Hepatocyte (in vitro differentiated cells): Measurements from ENCODE around the gene SRRM2. TPM values are rescaled to one million over a fixed set of nuclear protein-coding genes. Genes with fewer than 3 reads are reported as not detected.

Experiments used
- DNase-seq: peaks from one replicate; pipeline ENCODE4 v3.0.0-alpha.2; 2016; ENCODE audit warnings: low spot score
- H2AFZ ChIP-seq: fragments of 200-600 bp; sonication (generic); 2 replicates; pipeline ENCODE4 v1.6.0; 2016; ENCODE audit warnings: antibody characterized with exemption, mild to moderate bottlenecking
- H3K27ac ChIP-seq: fragments of 200-600 bp; sonication (generic); 2 replicates; pipeline ENCODE4 v1.5.1; 2016; ENCODE audit warnings: mild to moderate bottlenecking
- H3K27me3 ChIP-seq: fragments of 200-600 bp; sonication (generic); 2 replicates; pipeline ENCODE4 v1.6.1; 2016
- H3K36me3 ChIP-seq: fragments of 200-600 bp; sonication (generic); replicated peaks from 2 replicates; pipeline ENCODE4 v1.5.1; 2016; ENCODE audit warnings: low read depth; ENCODE audit not compliant: insufficient read depth
- H3K4me1 ChIP-seq: fragments of 200-600 bp; sonication (generic); 2 replicates; pipeline ENCODE4 v1.5.1; 2016; ENCODE audit warnings: mild to moderate bottlenecking, moderate library complexity; ENCODE audit not compliant: insufficient read depth
- H3K4me2 ChIP-seq: fragments of 200-600 bp; sonication (generic); 2 replicates; pipeline ENCODE4 v1.6.0; 2016
- H3K4me3 ChIP-seq: fragments of 200-600 bp; sonication (generic); 2 replicates; pipeline ENCODE4 v1.5.1; 2016; ENCODE audit warnings: mild to moderate bottlenecking
- H3K79me2 ChIP-seq: fragments of 200-600 bp; sonication (generic); 2 replicates; pipeline ENCODE4 v1.6.0; 2017; ENCODE audit warnings: mild to moderate bottlenecking
- H3K9me2 ChIP-seq: fragments of 200-600 bp; sonication (generic); replicated peaks from 2 replicates; pipeline ENCODE4 v1.6.0; 2017; ENCODE audit warnings: mild to moderate bottlenecking; ENCODE audit not compliant: insufficient read depth
- H3K9me3 ChIP-seq: fragments of 200-600 bp; sonication (generic); 2 replicates; pipeline ENCODE4 v1.5.1; 2016; ENCODE audit warnings: low read depth, mild to moderate bottlenecking
- H4K20me1 ChIP-seq: fragments of 200-600 bp; sonication (generic); 2 replicates; pipeline ENCODE4 v1.6.0; 2016; ENCODE audit warnings: mild to moderate bottlenecking; ENCODE audit not compliant: insufficient read depth, poor library complexity, severe bottlenecking
- CTCF ChIP-seq: fragments of 200-600 bp; sonication (generic); IDR thresholded peaks from 2 replicates; pipeline ENCODE4 v1.5.1; 2016; ENCODE audit warnings: antibody characterized with exemption, mild to moderate bottlenecking; ENCODE audit not compliant: poor library complexity
- EZH2 ChIP-seq: fragments of 200-600 bp; sonication (generic); IDR thresholded peaks from 2 replicates; pipeline ENCODE4 v1.6.1; 2016; ENCODE audit warnings: antibody characterized with exemption, mild to moderate bottlenecking, borderline replicate concordance
- EZH2phosphoT487 ChIP-seq: fragments of 200-600 bp; sonication (generic); IDR thresholded peaks from one replicate; pipeline ENCODE4 v1.6.1; 2018; ENCODE audit warnings: antibody characterized with exemption, mild to moderate bottlenecking, low read depth, moderate library complexity; ENCODE audit not compliant: unreplicated experiment, severe bottlenecking
- WGBS: methylation state at CpG from one replicate; pipeline ENCODE4 v1.1.6; 2016; ENCODE audit warnings: low lambda C conversion rate; ENCODE audit errors: missing lambda C conversion rate; 5-methylcytosine and 5-hydroxymethylcytosine counted together
- polyA plus RNA-seq: library from polyadenylated mRNA; unstranded; fragments of >200 nt; fragmentation: Nextera tagmentation; extraction: Ambion mirVana; gene quantifications from 2 replicates; pipeline ENCODE4 v1.2.1, GENCODE V29; 2016
- total RNA-seq: library from RNA; depleted of rRNA; stranded (reverse); fragments of >200 nt; gene quantifications from 2 replicates; pipeline ENCODE4 v1.2.3, GENCODE V29; 2014

SRRM2 gene
- total and polyA plus RNA-seq, 2 experiments from 2014 or later, result 142 to 403 TPM

DNA sequence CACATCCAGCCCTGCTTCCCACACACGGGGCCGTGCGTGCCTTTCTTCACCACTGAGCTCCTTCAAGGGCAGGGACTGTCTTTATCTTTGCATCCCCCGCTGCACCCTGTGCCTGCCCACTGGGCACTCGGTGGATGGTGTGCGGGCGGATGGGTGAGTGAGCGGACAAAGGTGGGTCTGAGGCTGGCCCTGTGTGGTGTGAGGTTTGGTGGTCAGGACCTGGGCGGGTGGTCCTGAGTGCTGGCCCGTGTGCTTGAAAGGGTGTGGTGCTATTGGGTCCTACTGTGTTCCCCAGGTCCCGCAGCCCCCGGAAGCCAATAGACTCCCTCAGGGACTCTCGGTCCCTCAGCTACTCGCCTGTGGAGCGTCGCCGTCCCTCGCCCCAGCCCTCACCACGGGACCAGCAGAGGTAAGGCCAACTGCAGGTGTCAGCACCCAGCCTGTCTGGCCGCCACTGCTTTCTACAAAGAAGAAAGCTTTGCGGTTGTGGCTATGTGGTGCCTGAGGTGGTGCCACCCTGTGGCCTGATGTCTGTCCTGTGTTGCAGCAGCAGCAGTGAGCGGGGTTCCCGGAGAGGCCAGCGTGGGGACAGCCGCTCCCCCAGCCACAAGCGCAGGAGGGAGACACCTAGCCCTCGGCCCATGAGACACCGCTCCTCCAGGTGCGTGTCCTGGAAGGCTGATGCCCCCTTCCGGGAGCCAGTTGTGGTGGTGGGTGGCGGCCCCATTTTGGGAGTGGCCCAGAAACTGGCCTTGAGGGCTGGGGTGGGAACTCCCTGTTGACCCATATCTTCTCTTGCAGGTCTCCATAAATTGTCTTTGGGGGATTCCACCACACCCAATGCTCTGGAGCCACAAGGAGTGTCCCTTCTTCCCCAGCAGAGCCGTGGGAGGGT is 17.9 kb downstream of the SRRM2 start:
- DNase-seq, result no peak
- peaks cover 3% of the 10 kb centered on the region for H3K4me1 ChIP-seq
- TF ChIP-seq CTCF (peak; percentile 6), EZH2 (no peak)
- no peak overlapping the region for H3K4me3 ChIP-seq
- peak overlapping the region; percentile 23 for H3K27ac ChIP-seq
- peaks cover 58% of the 10 kb centered on the region for H3K79me2 ChIP-seq
- no peak overlapping the region for H2AFZ ChIP-seq
- H3K36me3 ChIP-seq, result no peaks in the 10 kb centered on the region
- no peaks in the 10 kb centered on the region for H3K27me3 ChIP-seq
- H3K9me2 ChIP-seq, result no peaks in the 10 kb centered on the region
- peaks cover 60% of the 10 kb centered on the region for H4K20me1 ChIP-seq
- no peak overlapping the region for H3K4me2 ChIP-seq
- H3K9me3 ChIP-seq, result no peaks in the 10 kb centered on the region
- WGBS, result 89% methylated on average over 31 of the region's 32 CpGs

DNA sequence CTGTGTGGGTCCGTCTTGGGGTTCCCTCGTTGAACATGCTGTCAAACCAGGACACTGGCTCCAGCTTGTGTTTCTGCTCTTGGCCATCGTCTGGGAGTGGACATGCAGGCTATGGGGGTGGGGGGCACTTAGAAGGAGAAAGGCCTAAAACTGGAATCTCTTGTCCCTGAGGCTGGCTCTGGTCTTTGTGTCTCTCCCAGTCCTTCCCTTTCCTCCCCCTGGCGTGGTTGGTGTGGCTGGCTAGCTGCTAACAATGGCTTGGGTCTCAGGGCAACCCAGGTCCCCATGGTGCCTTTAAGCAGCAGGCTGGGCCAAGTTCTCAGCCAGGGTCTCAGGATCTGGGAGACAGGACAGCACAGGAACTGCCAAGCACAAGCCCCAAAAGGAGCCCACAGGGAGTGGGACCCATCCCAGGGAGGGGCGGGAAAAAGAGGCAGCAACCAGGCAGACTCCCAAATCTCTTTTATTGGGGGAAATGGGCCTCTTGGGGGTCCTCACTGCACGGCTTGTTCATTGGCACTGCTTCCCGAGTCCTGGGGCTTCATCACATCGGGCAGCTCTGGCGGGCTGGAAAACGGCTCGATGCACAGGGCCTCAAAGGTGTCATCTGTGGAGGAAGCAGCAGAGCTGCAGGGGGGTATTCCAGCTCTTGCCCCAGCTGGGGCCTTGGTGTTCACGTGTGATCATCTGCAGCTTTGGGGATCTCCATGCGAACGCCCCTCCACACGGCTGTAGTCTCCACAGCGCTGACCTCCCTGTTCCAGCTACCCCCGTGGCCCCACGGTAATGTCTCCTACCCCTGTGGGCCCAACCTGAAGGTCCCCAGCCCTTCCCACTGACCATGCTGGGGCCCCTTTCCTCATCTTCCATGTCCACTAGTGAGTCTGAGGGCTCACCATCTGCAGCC is 19.3 kb downstream of the SRRM2 start:
- H3K36me3 ChIP-seq, result no peaks in the 10 kb centered on the region
- H3K9me2 ChIP-seq, result no peaks in the 10 kb centered on the region
- no peaks in the 10 kb centered on the region for H3K9me3 ChIP-seq
- peaks cover 58% of the 10 kb centered on the region for H3K79me2 ChIP-seq
- no peak for DNase-seq
- 88% methylated on average over 18 of the region's 18 CpGs for WGBS
- H3K4me2 ChIP-seq, result no peak overlapping the region
- no peak overlapping the region for H3K4me3 ChIP-seq
- H4K20me1 ChIP-seq, result peaks cover 58% of the 10 kb centered on the region
- no peaks in the 10 kb centered on the region for H3K27me3 ChIP-seq
- no peak overlapping the region for H3K27ac ChIP-seq
- TF ChIP-seq CTCF (no peak), EZH2phosphoT487 (no peak), EZH2 (no peak)
- H3K4me1 ChIP-seq, result peaks cover 10% of the 10 kb centered on the region
- no peak overlapping the region for H2AFZ ChIP-seq

- WGBS, result 91% methylated on average over 12 of the region's 12 CpGs
- Histone ChIP-seq H3K4me1 (peaks cover 14% of the 10 kb centered on the region), H3K4me3 (no peak overlapping the region), H3K27ac (no peak overlapping the region), H3K9me3 (no peaks in the 10 kb centered on the region), H3K36me3 (no peaks in the 10 kb centered on the region), H4K20me1 (peaks cover 43% of the 10 kb centered on the region), H2AFZ (no peak overlapping the region), H3K9me2 (no peaks in the 10 kb centered on the region), H3K27me3 (no peaks in the 10 kb centered on the region), H3K4me2 (no peak overlapping the region), H3K79me2 (peaks cover 55% of the 10 kb centered on the region)
- no peak for DNase-seq
- TF ChIP-seq CTCF (no peak), EZH2 (no peak), EZH2phosphoT487 (no peak)
Measured at GRCh38 chr16:2773188-2773968, 20.9 kb downstream of the SRRM2 start.
